GM21786 (cell line): ENCODE results near the gene CSNK1E.
"Not testable (repeated sequence)": the region's sequence is repeated elsewhere in the genome, so short reads cannot be mapped to it uniquely, and the experiment has no call there.

Experiments
- ATAC-seq: cut with Tn5 transposase; IDR thresholded peaks from one replicate; pipeline ENCODE4 v1.9.1; 2021; ENCODE audit not compliant: unreplicated experiment

The CSNK1E gene

DNA sequence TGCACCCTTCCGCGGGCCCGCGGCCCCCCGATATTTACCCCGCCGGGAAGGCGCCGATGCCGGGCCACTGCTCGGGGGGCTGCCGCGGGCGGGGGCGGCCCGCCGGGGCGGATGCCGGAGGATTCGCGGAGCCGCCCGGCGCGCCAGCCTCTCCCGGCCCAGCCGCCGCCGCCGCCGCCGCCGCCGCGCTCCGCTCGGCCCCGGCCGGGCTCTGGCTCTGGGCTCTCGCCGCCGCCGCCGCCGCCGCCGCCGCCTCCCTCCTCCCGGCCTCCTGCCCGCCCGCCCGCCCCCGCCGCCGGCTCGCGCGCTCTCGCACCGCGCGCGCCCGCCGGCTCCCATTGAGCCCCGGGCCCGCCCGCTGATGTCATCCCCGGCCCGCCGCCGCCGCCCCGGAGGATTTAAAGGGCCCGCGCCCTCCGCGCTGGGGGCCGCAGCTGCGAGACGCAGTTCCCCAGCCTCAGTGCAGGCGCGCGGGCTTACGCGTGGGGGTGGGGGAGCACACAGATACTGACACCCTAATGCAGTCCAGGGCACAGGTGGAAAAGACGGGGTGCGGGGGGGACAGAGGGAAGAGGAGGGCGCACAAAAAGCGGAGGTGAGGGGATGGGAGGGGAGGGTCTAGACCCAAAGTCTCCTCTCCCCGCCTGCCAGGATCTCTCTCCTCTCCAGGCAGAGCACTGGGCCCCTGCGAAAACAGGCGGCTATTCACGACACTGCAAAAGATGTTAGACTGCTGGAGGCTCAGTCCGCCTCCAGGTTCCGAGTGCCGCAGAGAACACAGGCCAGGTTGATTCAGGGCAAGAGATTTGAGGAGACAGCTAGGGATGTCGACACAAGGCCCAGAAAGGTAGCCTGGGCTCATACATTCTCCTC lies at the start of gene CSNK1E:
Gene CSNK1E (minus strand): TSS at position 312 of the 873 bp plus-strand sequence. CDS start 3,276 bp downstream, outside the sequence.
- no peak for ATAC-seq

DNA sequence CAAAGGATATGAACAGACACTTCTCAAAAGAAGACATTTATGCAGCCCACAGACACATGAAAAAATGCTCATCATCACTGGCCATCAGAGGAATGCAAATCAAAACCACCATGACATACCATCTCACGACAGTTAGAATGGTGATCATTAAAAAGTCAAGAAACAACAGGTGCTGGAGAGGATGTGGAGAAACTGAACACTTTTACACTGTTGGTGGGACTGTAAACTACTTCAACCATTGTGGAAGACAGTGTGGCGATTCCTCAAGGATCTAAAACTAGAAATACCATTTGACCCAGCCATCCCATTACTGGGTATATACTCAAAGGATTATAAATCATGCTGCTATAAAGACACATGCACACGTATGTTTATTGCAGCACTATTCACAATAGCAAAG lies 48.6 kb upstream of the CSNK1E start:
- not testable (repeated sequence) for ATAC-seq

DNA sequence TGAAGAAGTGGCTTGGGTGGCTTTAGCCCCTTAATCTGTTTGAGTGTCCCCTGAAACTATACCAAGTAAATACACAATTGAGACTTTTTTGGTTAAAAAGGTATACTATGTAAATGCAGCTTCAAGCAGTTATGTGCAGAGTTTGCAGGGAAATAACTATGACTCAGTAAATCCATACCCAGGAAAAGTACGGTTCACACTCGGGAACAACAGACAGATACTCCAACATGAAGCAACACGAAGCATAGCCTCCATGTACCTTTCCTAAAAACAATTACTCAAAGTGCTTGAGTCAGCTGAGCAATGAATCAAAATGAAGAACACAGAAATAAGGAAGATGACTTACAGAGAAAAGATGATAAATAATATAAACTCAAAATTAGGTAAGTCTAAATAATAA lies 47.9 kb upstream of the CSNK1E start:
- ATAC-seq = not testable (repeated sequence)

DNA sequence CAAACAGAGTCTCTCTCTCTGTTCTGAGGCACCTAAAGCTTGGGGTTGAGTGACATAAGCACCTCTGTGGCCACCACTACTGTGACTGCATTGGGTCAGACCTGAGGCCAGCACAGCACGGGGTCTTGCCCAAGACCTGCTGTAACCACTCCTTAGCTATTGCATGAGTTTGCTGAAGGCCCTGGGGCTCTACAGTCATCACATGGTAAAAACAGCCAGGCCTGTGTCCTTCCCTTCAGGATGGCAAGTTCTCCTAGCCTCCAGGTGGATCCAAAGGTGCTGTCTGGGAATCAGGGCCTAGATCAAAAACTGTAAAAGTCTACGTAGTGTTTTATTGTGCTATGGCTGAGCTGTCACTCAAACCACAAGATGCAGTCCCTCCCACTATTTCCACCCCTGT lies 43.3 kb upstream of the CSNK1E start:
- not testable (repeated sequence) for ATAC-seq

GRCh38 chr22:38359817-38360216 lies 42.6 kb upstream of the CSNK1E start:
- not testable (repeated sequence) for ATAC-seq

GRCh38 chr22:38357971-38358370 lies 40.7 kb upstream of the CSNK1E start:
- not testable (repeated sequence) for ATAC-seq

GRCh38 chr22:38355275-38355674 lies 38.0 kb upstream of the CSNK1E start:
- no peak for ATAC-seq

DNA sequence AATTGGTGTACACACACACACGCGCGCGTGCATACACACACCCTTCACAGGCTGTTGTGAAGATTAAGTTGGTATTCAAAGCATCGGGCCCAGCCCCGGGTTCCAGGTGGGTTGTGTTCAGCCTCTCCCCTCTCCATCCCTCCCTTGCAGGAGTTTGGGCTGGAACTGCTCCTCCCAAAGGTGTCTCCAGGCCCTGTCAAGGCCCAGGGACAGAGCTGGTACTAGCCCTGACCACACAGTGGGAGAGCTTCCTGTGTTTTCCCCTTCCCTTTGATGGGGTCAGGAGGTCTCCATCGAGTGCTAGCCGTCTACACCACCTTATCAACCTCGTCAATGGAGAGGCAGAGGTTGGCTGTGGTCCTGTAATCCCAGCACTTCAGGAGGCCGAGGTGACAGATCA lies 36.5 kb upstream of the CSNK1E start:
- no peak for ATAC-seq

DNA sequence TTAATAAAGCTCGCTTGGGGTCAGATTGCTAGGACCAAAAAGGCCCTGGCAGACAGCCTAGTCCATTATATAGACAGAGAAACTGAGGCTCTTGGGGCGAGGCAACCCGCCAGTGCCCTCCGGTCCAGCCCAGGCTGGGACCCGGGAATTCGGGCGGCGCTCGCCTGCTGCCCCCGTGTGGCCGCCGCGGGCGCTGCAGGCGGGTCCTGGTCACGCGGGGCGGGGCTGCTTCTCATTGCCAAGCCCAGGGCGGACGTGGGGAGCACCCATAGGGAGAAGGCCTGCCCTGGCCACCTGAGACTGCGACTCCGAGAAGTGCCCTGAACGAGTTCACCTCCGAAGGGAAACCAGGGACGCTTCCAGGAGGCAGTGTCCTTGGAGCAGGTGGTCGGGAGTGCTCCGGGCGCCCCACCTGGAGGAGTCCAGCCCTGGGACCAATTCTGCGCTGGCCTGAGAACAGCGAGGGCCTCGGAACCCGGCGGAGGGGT lies 36.0 kb upstream of the CSNK1E start:
- no peak for ATAC-seq

- no peak for ATAC-seq
These were observed 35.2 kb upstream of the CSNK1E start for GRCh38 chr22:38352436-38352835.

DNA sequence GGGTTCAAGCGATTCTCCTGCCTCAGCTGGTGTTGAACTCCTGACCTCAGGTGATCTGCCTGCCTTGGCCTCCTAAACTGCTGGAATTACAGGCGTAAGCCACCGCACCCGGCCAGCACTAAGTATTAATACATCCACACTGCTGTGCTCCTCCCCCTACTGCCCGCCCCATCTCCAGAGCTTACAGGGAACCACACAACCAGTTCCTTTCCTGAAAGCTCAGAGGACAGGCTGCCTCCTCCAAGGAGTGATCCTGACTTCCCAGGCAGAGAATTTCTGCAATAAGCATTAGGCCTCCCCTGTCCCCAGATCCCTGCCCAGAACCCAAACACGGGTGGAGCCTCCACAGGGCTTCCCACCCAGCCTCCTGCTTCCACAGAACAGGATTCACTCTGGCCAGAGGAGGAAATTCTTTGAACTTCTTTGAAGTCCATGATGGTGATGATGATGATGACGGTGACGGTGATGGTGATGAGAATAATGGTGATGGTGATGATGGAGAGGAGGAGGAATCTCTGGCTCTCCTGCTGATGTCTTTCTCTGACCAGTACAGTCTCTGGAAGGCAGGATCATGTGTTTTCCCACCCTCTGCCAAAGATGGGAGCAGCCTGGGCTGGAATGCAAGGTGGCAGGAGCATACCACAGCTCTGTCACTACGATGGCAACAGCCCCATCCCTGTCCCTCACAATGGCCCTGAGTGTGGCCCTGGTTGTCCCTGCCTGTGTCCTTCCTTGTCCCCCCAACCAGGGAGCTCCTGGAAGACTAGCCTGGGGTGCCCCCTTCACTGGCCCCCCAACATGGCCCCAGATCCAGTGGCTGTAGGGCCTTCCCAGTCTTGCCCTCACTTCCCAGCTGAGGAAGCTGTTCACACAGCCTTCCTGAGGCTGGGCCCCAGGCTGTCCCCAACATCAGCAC lies 33.5 kb upstream of the CSNK1E start:
- ATAC-seq = no peak

DNA sequence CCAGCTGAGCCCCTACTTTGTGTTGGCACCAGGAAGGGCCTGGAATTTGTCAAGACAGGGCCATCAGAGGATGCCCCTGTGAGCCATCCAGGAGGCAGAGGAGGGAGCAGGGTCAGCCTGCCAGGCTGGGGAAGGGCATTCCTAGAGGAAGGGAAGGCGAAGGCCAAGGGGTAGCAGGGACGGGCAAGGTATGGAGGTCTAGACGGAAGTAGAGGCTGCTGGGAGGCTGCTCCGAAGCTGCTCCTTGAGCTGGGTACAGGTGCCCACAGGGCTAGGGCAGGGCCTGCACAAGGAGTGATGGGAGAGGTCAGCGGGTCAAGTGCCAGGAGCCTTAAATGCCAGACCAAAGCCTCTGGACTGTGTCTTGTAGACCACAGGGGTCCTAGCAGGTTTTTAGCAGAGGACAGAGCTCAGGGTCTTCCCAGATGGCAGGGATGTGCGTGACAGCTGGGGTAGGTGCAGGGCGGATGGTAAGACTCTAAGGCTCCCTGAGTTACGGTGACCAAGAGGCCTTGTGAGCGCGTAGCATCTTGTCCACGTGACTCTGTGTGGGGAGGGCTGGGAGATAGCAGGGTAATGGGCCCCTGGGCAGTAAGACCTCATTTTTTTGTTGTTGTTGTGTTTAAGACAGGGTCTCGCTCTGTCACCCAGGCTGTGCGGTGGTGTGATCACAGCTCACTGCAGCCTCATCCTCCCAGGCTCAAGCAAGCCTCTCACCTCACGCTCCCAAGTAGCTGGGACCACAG lies 31.7 kb upstream of the CSNK1E start:
- no peak for ATAC-seq

DNA sequence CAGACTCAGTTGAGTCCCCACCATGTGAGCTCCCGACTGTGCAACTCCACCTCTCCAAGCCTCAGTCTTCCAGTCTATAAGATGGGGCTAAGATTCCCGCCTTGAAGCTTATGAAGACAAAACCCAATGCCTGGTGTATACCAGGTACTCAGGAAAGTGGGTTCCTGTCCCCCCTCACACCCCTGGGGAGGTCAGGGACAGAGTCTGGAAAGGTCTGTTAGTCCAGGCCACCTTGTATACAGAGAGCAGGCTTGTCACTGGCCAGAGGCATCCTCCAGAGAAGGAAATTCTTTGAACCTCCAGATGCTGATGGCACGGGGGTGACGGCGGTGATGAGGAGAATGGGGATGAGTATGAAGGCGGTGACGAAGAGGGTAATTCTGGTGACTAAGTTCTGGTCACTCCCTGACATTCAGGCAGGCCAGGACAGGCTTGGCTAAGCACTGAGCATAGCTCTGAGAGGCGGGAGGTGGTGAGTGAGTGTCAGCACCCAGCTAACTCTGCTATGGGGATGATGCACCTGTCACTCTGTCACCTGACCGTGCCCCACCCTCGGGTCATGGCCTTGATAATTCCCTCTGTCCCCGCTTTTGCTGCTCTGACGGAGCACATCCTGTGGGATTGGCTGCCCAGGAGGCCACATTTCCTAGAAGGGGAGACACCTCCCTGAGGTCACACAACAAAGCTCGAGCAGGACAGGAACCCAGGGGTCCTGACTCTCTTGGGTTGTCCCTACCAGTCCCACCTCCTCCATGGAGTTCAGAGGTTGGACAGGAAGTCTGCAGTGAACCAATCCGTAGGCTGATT lies 30.9 kb upstream of the CSNK1E start:
- ATAC-seq = no peak

DNA sequence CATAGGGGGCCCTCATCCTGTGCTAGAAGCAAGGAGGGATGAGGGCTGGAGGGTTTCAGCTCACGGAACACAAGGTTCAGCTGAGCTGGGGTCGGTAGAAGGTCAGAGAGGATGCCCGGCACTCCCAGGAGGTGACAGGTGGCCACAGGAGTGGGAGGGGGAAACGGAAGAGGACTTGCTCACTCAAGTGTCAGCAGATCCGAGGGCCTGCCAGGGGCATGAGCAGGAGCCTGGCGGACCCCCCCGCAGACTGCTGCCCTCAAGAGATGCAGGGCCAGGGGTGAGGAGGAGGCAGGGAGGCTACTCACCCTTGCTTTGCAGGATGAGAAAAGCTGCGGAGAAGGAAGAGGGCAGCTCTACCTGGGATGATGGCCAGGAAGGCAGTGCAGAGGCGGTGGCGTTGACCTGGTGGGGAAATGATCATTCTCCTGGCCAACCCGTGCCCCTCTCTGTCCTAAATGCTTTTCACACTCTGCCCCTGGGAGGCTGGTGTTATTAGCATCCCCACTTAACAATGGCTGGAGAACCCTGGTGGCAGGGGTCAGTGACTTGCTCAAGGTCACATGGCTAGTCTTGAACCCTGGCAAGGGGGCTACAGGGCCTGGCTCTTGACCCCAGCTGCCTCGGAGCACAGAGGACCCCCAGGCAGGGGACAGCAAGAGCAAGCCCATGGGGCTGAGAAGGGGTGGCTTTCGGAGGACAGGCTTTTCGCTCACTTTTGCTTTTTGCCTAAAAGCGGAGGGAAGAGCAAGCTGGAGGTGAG lies 30.1 kb upstream of the CSNK1E start:
- no peak for ATAC-seq

DNA sequence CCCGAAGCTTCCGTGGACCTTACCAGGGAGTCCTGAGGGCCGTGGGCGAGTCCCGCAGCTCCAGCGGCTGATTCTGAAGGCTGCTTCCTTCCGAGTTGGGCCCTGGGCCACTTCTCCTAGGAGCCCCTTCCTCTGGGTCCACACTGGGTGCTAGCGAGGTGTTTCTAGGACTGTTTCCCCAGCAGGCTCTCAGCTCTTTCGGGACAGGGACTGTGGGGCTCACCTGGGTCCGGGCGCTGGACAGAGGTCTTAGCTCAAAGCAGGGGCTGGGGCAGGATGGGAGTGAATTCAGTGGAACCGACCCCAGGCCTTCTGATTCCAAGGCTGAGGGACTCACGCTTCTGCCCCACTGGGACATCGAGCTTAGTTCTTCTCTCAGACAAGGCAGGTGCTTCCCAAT lies 29.3 kb upstream of the CSNK1E start:
- no peak for ATAC-seq

GRCh38 chr22:38345782-38346181 lies 28.5 kb upstream of the CSNK1E start:
- ATAC-seq = no peak

- not testable (repeated sequence) for ATAC-seq
These were observed 22.7 kb upstream of the CSNK1E start for GRCh38 chr22:38339893-38340292.

- ATAC-seq = no peak
These were observed 21.6 kb upstream of the CSNK1E start for GRCh38 chr22:38338772-38339379.

DNA sequence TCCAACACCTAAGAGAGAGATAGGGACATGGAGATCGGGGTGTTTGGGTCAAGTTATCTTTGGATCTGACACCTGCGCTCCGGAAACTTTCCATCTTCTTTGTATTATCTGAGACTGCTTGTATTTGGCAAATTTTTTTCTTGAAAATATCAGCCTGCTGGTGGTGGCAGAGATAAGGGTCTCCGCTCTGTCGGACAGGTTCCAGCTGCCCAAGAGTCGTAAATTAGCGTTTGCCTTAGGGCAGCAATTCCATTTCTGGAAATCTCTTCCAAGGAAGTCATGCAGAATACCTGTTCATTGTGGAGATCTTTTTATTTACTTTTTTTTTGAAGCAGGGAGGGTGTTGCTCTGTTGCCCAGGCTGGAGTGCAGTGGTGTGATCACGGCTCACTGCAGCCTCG lies 19.5 kb upstream of the CSNK1E start:
- ATAC-seq = no peak
